HG03045 (cell line): Measurements from ENCODE around the gene RTF2.
"Not testable (repeated sequence)": the region's sequence is repeated elsewhere in the genome, so short reads cannot be mapped to it uniquely, and the experiment has no call there.

Experiments used
- ATAC-seq: cut with Tn5 transposase; IDR thresholded peaks from one replicate; pipeline ENCODE4 v1.9.1; 2021; ENCODE audit warnings: mild to moderate bottlenecking, moderate library complexity; ENCODE audit not compliant: unreplicated experiment

Gene RTF2

GRCh38 chr20:56487216-56487615 is 18.8 kb downstream of the RTF2 start:
- no peak for ATAC-seq

- no peak for ATAC-seq
Measured at GRCh38 chr20:56488566-56488965, 20.1 kb downstream of the RTF2 start.

GRCh38 chr20:56501116-56501515 is 32.7 kb downstream of the RTF2 start:
- no peak for ATAC-seq

GRCh38 chr20:56503916-56504315 is 35.5 kb downstream of the RTF2 start:
- no peak for ATAC-seq

- ATAC-seq: no peak
Measured at GRCh38 chr20:56504373-56505005, 36.1 kb downstream of the RTF2 start.

- no peak for ATAC-seq
Measured at GRCh38 chr20:56506103-56506502, 37.7 kb downstream of the RTF2 start.

GRCh38 chr20:56511926-56512325 is 43.5 kb downstream of the RTF2 start:
- ATAC-seq: no peak

GRCh38 chr20:56513161-56514150 is 45.0 kb downstream of the RTF2 start:
- no peak for ATAC-seq

GRCh38 chr20:56516631-56517030 is 48.2 kb downstream of the RTF2 start:
- no peak for ATAC-seq

- ATAC-seq: no peak
Measured at GRCh38 chr20:56517211-56517610, 48.8 kb downstream of the RTF2 start.

GRCh38 chr20:56517641-56518040 is 49.2 kb downstream of the RTF2 start:
- ATAC-seq: no peak

GRCh38 chr20:56518126-56518525 is 49.7 kb downstream of the RTF2 start:
- ATAC-seq: no peak

GRCh38 chr20:56518721-56519398 is 50.4 kb downstream of the RTF2 start:
- ATAC-seq: no peak

- ATAC-seq: no peak
Measured at GRCh38 chr20:56519551-56519950, 51.1 kb downstream of the RTF2 start.

- no peak for ATAC-seq
Measured at GRCh38 chr20:56520180-56520579, 51.8 kb downstream of the RTF2 start.

- ATAC-seq: not testable (repeated sequence)
Measured at GRCh38 chr20:56520746-56521354, 52.4 kb downstream of the RTF2 start.

GRCh38 chr20:56522311-56522710 is 53.9 kb downstream of the RTF2 start:
- ATAC-seq: no peak

GRCh38 chr20:56524444-56524843 is 56.0 kb downstream of the RTF2 start, which contains the start of gene FAM209A:
FAM209A (plus strand) TSS chr20:56524744; CDS start chr20:56524809, 65 bp downstream.
- not testable (repeated sequence) for ATAC-seq

GRCh38 chr20:56527521-56527920 is 59.1 kb downstream of the RTF2 start:
- no peak for ATAC-seq

GRCh38 chr20:56532946-56533345 is 64.5 kb downstream of the RTF2 start, which contains the start of gene FAM209B:
FAM209B (plus strand) TSS chr20:56533246; CDS start chr20:56533342, 96 bp downstream.
- ATAC-seq: not testable (repeated sequence)

- no peak for ATAC-seq
Measured at GRCh38 chr20:56537997-56538396, 69.6 kb downstream of the RTF2 start.
